Ishikawa (cell line): ENCODE results near the gene IFI27L1.

Experiments
- CEBPB ChIP-seq: IDR thresholded peaks from 2 replicates; pipeline ENCODE4 v1.6.1; 2012
- EGR1 ChIP-seq: IDR thresholded peaks from 2 replicates; pipeline ENCODE4 v1.6.1; 2012
- EP300 ChIP-seq: IDR thresholded peaks from 2 replicates; pipeline ENCODE4 v1.6.1; 2012; ENCODE audit warnings: borderline replicate concordance
- NFIC ChIP-seq: IDR thresholded peaks from 2 replicates; pipeline ENCODE4 v1.6.1; 2012
- REST ChIP-seq: IDR thresholded peaks from 2 replicates; pipeline ENCODE4 v1.6.1; 2012; ENCODE audit warnings: low read depth, mild to moderate bottlenecking
- TAF1 ChIP-seq: IDR thresholded peaks from 2 replicates; pipeline ENCODE4 v1.6.1; 2012; ENCODE audit warnings: low read depth, mild to moderate bottlenecking
- TEAD4 ChIP-seq: IDR thresholded peaks from 2 replicates; pipeline ENCODE4 v1.6.1; 2012
- YY1 ChIP-seq: IDR thresholded peaks from 2 replicates; pipeline ENCODE4 v1.6.1; 2012; ENCODE audit warnings: low read depth
- TF ChIP-seq, protein P1 (sequence below): IDR thresholded peaks from 2 replicates; pipeline ENCODE4 v1.6.1; 2012

- TF ChIP-seq REST (no peak), YY1 (no peak), CEBPB (no peak), TAF1 (no peak), NFIC (no peak), EP300 (no peak), TEAD4 (no peak), EGR1 (no peak)
- TF ChIP-seq, protein P1, sequence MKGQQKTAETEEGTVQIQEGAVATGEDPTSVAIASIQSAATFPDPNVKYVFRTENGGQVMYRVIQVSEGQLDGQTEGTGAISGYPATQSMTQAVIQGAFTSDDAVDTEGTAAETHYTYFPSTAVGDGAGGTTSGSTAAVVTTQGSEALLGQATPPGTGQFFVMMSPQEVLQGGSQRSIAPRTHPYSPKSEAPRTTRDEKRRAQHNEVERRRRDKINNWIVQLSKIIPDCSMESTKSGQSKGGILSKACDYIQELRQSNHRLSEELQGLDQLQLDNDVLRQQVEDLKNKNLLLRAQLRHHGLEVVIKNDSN, result no peak
Observed at GRCh38 chr14:94101748-94102147, 20.6 kb downstream of the IFI27L1 start.
